LNCaP clone FGC (cell line): ENCODE measurements around the gene ABTB2.

Experiments
- DNase-seq: peaks from one replicate; pipeline ENCODE4 v3.0.0-alpha.2; 2011; ENCODE audit warnings: low read depth
- H3K4me3 ChIP-seq: 2 replicates; pipeline ENCODE4 v1.5.1; 2011; ENCODE audit warnings: mild to moderate bottlenecking, low read depth, low read length, control low read depth
- TF ChIP-seq, protein P1 (sequence below): IDR thresholded peaks from 2 replicates; pipeline ENCODE4 v1.5.1; 2012; ENCODE audit warnings: mild to moderate bottlenecking; ENCODE audit not compliant: control insufficient read depth, insufficient read depth; ENCODE audit errors: extremely low read depth

The ABTB2 gene

GRCh38 chr11:34298871-34299270 is 58.9 kb downstream of the ABTB2 start:
- TF ChIP-seq, protein P1, sequence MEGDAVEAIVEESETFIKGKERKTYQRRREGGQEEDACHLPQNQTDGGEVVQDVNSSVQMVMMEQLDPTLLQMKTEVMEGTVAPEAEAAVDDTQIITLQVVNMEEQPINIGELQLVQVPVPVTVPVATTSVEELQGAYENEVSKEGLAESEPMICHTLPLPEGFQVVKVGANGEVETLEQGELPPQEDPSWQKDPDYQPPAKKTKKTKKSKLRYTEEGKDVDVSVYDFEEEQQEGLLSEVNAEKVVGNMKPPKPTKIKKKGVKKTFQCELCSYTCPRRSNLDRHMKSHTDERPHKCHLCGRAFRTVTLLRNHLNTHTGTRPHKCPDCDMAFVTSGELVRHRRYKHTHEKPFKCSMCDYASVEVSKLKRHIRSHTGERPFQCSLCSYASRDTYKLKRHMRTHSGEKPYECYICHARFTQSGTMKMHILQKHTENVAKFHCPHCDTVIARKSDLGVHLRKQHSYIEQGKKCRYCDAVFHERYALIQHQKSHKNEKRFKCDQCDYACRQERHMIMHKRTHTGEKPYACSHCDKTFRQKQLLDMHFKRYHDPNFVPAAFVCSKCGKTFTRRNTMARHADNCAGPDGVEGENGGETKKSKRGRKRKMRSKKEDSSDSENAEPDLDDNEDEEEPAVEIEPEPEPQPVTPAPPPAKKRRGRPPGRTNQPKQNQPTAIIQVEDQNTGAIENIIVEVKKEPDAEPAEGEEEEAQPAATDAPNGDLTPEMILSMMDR, result no peak
- no peak overlapping the region for H3K4me3 ChIP-seq
- DNase-seq, result no peak

DNA sequence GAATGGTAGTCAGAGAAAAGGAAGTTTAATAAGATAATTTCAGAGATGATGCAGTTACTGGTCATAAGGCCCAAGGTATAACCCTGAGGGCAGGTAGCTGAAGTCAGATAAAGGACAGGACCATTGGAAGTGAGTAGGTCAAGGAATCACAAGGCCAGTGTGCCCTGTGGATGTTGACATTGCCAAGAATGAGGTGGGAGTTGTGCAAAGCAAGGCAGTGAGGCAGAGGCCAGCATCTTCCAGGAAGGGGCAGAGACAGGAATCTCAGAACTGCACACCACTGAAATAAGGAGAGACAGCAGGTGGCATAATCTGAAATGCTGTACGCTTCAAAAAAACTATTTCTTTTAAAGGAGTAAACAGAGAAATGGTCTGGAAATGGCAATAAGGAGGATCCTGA is 61.4 kb downstream of the ABTB2 start:
- TF ChIP-seq, protein P1, result no peak

DNA sequence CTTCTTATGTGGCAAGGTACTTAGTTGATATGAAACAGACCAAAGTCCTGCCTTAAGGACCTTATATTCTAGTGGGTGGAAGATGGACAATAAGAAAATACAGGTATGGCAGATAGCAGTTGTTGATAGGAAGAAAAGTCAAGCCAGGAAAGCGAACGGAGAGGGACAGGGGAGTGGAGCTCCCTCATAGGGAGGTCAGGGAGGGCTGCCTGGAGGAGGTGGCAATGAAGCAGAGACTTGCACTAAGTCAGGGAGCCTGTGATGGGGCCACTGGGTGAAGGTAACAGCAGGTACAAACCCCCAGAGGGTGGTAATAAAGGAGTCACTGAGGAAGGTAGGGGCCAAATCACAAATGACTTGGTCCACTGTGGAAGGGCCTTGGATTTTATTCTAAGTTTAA is 65.3 kb downstream of the ABTB2 start:
- no peak overlapping the region for H3K4me3 ChIP-seq
- TF ChIP-seq, protein P1, result no peak
- DNase-seq, result no peak

More for the DNA sequence above, 61.4 kb downstream of the ABTB2 start:
- H3K4me3 ChIP-seq, result no peak overlapping the region
- DNase-seq, result no peak

DNA sequence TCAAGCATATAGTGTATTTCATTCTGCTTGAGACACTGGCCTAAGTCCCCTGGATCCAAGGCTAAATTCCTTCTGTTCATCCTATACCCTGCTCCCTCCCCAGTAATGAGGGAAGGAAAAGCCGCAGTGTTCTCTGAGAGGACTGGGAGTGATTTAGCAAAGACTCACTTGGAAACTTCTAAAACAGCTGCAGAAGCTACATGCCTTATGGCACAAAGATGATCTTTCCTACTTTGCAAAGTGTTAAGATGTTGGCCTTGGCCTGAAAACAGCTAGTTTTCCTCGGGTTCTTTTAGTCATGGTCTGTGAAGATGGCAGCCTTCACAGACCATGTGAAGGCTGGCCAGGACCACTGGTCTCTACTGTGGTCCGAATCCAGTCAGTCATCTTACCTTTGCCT is 65.7 kb downstream of the ABTB2 start:
- no peak overlapping the region for H3K4me3 ChIP-seq
- TF ChIP-seq, protein P1, result no peak
- no peak for DNase-seq

DNA sequence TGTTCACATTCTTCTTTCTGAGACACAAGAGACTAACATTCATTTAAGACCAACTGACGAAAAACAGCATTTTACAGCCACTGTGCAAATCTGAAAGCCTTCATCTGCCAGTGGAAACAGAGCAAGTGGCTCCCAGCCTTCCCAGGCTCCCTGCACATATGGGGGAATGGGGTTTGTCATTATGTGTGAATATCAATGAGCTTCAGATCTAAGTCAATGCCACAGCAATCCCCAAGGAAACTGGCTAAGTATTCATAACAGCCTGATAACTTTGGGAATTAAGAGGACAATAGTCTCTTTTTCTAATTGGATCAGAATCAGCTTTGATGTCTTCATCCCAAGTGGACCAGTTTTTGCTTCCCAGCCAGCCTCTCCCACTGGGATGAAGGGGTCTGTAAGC is 66.9 kb downstream of the ABTB2 start:
- H3K4me3 ChIP-seq, result no peak overlapping the region
- TF ChIP-seq, protein P1, result no peak
- DNase-seq, result no peak

GRCh38 chr11:34288492-34288891 is 69.3 kb downstream of the ABTB2 start:
- TF ChIP-seq, protein P1, result no peak
- no peak overlapping the region for H3K4me3 ChIP-seq
- no peak for DNase-seq

DNA sequence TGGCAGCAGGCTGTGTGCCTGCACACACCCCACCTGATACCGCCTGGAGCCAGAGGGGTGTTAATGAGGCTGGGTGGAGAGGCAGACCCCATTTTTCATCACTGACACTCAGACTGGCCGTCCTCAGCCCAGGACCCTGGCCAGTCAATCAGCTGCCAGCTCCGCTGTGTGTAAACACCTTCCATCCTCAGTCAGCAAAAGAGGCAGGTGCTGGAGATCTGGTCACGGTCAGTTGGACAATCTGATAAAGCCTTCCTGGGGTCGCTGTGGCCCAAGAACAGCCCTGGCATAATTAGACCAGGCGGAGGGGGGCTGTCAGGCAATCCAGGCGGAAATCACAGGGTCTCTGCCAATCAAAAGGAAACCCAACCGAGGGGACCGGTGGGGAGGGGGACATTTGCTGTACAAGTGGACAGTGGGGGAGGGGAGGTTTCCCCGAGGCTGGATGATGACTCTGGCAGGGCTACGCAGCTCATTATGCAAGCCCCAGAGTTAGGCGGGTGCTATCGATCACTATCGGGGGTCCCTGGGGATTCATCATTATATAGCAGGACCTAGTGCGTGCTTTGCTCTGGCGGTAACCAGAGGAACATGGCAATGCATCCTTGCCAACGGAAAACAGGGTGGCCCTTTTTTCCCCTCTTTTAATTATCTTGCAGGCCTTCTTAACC is 72.9 kb downstream of the ABTB2 start:
- TF ChIP-seq, protein P1, result no peak
- H3K4me3 ChIP-seq, result no peak overlapping the region
- DNase-seq, result no peak
